ENCODE data around the gene RCSD1.

Gene RCSD1

DNA sequence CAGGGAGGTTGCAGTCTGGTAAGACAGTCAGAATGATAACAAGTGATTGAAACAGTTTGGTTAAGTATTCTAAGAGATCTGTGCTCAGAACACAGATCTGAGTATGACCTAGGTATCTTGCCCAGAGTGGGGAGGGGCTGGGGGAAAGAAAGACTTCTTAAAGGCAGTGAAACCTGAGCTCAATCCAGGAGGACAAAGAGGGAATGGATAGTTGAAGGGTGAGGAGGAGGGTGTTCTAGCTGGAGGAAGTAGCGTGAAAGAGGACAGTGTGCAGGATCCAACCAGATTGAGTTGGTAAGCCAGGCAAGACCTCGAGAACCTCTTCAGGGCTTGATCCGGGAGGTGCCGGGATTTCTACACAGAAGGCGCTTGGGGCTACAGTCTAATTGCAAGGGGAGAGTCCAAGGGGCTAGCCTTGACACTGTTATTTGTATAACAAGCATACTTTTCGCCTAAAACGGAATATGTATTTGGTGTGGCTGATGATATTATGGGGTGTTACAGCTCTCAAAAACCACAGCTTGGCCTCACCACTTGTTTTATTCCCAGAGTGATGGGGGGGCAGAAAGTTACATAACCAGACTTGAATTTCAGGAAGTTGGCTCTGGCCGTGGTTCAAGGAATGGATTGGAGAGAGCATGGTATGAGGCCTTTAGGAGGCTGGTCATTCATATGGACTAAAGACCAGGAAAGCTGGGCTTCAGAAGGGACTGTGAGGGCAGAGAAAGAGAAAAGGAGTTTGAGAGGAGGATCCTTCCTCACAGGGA lies 19.1 kb downstream of the RCSD1 start:
- no peak overlapping the region for H3K4me3 ChIP-seq (ENCODE audit: low read depth, low read length)
- TF ChIP-seq, protein P1, sequence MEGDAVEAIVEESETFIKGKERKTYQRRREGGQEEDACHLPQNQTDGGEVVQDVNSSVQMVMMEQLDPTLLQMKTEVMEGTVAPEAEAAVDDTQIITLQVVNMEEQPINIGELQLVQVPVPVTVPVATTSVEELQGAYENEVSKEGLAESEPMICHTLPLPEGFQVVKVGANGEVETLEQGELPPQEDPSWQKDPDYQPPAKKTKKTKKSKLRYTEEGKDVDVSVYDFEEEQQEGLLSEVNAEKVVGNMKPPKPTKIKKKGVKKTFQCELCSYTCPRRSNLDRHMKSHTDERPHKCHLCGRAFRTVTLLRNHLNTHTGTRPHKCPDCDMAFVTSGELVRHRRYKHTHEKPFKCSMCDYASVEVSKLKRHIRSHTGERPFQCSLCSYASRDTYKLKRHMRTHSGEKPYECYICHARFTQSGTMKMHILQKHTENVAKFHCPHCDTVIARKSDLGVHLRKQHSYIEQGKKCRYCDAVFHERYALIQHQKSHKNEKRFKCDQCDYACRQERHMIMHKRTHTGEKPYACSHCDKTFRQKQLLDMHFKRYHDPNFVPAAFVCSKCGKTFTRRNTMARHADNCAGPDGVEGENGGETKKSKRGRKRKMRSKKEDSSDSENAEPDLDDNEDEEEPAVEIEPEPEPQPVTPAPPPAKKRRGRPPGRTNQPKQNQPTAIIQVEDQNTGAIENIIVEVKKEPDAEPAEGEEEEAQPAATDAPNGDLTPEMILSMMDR (IDR thresholded peaks at IDR 0.05; ENCODE audit: insufficient read depth, low read length, missing control alignments), result no peak
- CTCF ChIA-PET, result interaction anchor here (2.3 kb wide), 1 partner anchor 38 kb away, joined by 14 read pairs; no protein-coding TSS in a partner anchor
- DNase-seq (ENCODE audit: low read depth, low spot score), result no peak
- POLR2A ChIA-PET, result no interaction called here

DNA sequence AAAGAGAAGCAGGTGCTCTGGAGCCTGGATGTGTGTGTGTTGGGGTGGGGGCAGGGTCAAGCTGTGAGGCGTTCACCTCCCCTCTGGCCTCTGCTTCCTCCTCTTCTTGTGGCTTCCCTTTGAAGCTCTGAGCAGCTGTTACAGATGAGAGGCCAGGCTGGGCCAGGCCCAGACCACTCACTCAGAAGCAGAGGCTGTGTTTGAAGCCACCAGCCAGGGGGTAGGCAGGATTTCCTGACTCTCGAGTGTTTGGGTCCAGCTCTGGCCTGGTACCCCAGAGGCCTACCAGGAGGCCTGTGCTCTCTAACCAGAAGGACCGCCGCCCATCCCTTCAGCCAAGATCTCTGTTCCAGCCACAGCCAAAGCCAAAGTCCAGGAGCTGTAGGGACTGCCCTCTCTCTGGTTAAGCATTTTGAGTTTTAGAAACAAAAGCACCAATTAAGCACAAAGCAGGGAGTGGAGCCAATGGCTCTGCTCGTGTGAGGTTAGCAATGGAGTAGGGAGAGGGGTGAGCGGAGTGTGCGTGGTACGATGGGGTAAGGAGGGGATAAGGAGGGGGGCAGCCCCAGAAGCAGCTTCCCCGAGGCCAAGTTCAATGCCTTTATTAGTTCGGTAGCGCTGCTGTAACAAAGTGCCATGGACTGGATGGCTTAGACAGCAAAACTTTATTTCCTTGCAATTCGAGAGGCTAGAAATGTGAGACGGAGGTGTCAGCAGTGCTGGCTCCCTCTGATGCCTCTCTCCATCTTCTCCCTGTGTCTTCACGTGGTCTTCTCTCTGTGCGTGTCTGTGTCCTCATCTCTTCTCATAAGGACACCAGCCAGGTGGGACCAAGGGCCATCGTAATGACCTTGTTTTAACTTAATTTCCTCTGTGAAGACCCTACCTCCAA lies 20.5 kb downstream of the RCSD1 start:
- CTCF ChIA-PET, result interaction anchor here (2.3 kb wide), 1 partner anchor 37 kb away, joined by 14 read pairs; no protein-coding TSS in a partner anchor
- TF ChIP-seq, protein P1 (IDR thresholded peaks at IDR 0.05; ENCODE audit: insufficient read depth, low read length, missing control alignments), result no peak
- no peak overlapping the region for H3K4me3 ChIP-seq (ENCODE audit: low read depth, low read length)
- DNase-seq (ENCODE audit: low read depth, low spot score), result no peak
- POLR2A ChIA-PET, result no interaction called here

GRCh38 chr1:167651161-167651693 lies 21.2 kb downstream of the RCSD1 start:
- TF ChIP-seq, protein P1 (IDR thresholded peaks at IDR 0.05; ENCODE audit: insufficient read depth, low read length, missing control alignments), result no peak
- POLR2A ChIA-PET, result no interaction called here
- no peak for DNase-seq (ENCODE audit: low read depth, low spot score)
- H3K4me3 ChIP-seq (ENCODE audit: low read depth, low read length), result no peak overlapping the region
- CTCF ChIA-PET, result interaction anchor here (2.3 kb wide), 1 partner anchor 36 kb away, joined by 14 read pairs; no protein-coding TSS in a partner anchor

DNA sequence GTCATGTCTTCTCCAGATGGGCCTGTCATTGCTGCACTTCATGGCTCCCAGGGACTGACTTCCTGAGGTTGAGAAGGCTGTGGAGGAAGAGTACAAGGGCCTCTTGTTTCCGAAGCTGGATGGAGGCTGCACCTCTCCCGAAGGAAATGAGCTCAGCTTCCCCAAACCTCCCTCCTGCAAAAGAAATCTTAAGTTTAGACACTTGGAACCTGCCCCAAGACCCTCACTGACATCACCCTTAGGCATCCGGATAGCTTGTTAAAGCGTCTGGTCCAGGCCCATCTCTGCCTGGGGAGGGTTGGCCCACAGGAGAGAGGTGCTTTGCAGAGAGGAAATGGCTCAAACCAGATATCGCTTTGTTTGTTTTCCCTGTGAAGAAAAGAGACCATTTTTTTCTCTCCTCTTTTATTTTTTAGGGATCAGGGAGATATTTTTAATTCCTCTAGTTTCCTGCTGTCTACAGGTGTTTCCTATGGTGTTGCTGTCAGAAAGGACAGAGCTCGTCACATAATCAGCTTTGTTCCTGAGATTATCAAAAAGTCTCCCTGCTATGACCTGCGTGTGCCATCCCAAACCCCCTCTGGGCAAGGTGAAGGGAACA lies 25.0 kb downstream of the RCSD1 start:
- TF ChIP-seq, protein P1 (IDR thresholded peaks at IDR 0.05; ENCODE audit: insufficient read depth, low read length, missing control alignments), result no peak
- ChIA-PET POLR2A (no interaction called here), CTCF (interaction anchor here (1.5 kb wide), 1 partner anchor 55 kb away, joined by 6 read pairs; no protein-coding TSS in a partner anchor)
- DNase-seq (ENCODE audit: low read depth, low spot score), result no peak
- no peak overlapping the region for H3K4me3 ChIP-seq (ENCODE audit: low read depth, low read length)

- POLR2A ChIA-PET, result no interaction called here
- H3K4me3 ChIP-seq (ENCODE audit: low read depth, low read length), result no peak overlapping the region
- CTCF ChIA-PET, result interaction anchor here (1.3 to 1.7 kb wide), 2 partner anchors 9 to 31 kb away, joined by 4 to 8 read pairs; no protein-coding TSS in a partner anchor
Observed at GRCh38 chr1:167656657-167657056, 26.6 kb downstream of the RCSD1 start.

More at GRCh38 chr1:167656657-167657056, 26.6 kb downstream of the RCSD1 start:
- no peak for DNase-seq (ENCODE audit: low read depth, low spot score)
- TF ChIP-seq, protein P1 (IDR thresholded peaks at IDR 0.05; ENCODE audit: insufficient read depth, low read length, missing control alignments), result no peak

Data from AG04449 (cell line).